ENCODE results near the gene ANKRD28.

DNA sequence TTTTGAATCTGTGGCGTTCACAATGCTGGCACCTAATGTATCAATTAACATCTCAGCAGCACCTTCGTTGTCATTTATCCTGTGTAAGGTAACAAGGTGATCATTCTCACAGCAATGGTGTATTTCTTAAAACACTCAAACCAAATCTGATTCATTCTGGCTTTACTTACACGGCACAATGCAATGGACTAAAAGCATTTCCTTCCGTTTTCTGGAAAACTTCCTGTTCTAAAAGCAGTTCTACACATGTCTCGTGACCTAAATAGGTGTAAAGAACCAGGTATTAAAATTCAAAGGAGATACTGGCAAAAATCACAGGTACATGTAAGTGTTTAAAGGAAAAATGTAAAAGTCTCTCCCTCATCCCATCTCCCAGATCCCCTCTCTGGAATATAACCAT is 118.5 kb downstream of the ANKRD28 start:
- TF ChIP-seq, protein P1, sequence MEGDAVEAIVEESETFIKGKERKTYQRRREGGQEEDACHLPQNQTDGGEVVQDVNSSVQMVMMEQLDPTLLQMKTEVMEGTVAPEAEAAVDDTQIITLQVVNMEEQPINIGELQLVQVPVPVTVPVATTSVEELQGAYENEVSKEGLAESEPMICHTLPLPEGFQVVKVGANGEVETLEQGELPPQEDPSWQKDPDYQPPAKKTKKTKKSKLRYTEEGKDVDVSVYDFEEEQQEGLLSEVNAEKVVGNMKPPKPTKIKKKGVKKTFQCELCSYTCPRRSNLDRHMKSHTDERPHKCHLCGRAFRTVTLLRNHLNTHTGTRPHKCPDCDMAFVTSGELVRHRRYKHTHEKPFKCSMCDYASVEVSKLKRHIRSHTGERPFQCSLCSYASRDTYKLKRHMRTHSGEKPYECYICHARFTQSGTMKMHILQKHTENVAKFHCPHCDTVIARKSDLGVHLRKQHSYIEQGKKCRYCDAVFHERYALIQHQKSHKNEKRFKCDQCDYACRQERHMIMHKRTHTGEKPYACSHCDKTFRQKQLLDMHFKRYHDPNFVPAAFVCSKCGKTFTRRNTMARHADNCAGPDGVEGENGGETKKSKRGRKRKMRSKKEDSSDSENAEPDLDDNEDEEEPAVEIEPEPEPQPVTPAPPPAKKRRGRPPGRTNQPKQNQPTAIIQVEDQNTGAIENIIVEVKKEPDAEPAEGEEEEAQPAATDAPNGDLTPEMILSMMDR (IDR thresholded peaks at IDR 0.05): no peak
- TF ChIP-seq POLR2AphosphoS5 (IDR thresholded peaks at IDR 0.05): no peak
- TF ChIP-seq EP300 (IDR thresholded peaks at IDR 0.05; ENCODE audit: low read depth): no peak
- TF ChIP-seq POLR2A (IDR thresholded peaks at IDR 0.05): no peak

All from transverse colon (tissue), 4 donors.